ENCODE results near the gene NAALADL2. TPM values are rescaled to one million over a fixed set of nuclear protein-coding genes. Genes with fewer than 3 reads are reported as not detected.
"Not testable (repeated sequence)": the region's sequence is repeated elsewhere in the genome, so short reads cannot be mapped to it uniquely, and the experiment has no call there.

Gene NAALADL2
- total RNA-seq, 1 donor from 2014 or later = 59.2 TPM

DNA sequence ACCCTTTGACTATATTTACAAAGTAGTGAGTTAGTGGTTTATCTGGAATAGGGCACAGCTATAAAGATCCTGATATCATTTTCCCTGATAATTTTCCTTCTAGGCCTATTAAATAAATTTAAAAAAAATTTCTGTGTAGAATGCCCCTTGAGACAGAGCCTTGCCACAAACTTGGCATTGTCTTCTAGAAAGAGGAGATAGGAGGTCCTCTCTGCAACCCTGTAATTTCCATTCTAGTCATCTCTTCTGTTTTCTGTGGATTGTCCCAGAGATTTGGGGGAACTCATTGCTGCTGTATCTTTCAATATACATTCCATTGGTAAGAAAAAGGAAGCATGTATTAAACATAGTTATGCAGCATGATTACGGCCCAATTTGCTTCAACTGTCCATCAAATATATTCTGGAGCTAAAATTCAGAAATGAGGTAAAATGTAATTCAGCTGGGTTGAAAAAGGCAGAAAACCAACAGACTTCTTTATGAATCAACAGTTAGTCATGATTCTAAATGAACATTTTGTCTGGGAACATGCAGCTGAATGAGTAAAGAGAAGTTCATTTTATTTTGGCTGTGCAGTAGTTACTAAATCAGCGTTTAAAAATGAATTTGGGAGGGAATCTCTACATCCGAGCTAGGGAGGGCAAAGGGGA lies 401.1 kb downstream of the NAALADL2 start:
- DNase-seq (ENCODE audit: low spot score) = no peak

DNA sequence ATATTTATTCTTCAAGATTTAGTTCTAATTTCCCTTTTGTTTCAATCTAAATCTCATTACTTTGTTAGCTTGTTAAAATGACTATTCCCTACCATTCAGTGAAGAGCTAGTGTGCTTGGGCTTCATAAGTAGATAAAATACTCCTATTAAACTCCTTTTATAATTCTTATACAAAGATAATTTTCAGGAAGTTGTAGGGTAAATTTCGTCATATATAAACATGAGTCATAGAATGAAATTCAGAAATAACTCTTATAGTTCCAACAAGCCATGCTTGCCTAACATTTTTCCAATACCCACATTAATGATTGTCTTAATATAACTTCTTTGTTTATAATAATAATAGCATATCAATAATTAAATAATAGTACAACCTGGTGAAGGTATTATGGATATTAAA lies 407.3 kb downstream of the NAALADL2 start:
- no peak for DNase-seq (ENCODE audit: low spot score)

DNA sequence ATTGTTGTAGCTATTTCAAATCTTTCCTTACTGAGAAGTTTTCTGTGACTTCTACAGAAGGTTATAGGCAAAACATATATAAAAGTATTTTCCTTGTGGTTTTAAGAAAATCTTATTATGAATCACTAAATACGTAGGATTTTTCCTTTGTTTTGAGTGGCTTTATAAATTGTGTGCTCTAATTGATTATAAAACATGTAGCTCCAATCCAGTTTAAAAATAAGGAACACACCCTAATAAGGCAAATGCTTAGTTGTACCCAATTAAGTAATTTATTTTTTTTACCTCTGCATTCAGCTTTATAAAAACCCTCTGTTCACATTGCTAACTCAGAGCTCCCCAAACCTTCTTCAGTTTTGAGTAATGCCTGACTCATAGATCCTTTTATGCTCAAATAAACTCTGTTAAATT lies 408.0 kb downstream of the NAALADL2 start:
- DNase-seq (ENCODE audit: low spot score) = no peak

DNA sequence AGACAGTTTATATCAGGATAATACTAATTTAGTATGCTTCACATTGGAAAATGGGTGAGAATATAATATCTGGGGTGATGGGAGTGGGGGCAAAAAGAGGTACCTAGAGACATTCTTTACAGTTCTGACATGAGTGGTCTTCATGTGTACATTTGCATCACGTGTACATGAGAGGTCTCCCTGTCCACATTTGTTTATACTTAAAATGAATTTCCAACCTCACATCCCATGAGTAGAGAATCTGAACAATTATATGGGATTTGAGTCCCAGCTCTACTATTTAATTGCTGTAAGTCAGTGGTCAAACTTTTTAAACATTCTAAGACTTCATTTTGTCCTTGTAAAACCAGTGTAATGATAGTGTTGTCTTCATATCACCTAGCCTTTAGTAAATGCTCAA lies 408.4 kb downstream of the NAALADL2 start:
- DNase-seq (ENCODE audit: low spot score) = no peak

DNA sequence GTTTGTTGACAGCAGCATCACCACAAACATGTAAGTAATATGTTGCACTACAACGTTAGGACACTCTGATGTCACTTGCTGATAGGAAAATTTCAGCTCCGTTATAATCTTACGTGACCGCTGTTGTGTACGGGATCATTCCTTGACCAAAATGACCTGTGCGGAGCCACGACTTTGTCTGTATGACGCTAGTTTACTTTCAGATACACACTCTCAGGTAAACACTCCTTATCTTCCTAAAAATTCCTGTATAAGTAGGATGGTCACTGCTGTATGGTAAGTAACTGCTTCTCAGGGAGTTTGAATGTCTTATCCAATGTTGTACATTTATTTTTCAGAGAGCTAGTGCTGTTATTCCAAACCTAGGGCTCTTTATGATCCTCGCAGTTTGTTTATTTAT lies 410.3 kb downstream of the NAALADL2 start:
- DNase-seq (ENCODE audit: low spot score) = no peak

DNA sequence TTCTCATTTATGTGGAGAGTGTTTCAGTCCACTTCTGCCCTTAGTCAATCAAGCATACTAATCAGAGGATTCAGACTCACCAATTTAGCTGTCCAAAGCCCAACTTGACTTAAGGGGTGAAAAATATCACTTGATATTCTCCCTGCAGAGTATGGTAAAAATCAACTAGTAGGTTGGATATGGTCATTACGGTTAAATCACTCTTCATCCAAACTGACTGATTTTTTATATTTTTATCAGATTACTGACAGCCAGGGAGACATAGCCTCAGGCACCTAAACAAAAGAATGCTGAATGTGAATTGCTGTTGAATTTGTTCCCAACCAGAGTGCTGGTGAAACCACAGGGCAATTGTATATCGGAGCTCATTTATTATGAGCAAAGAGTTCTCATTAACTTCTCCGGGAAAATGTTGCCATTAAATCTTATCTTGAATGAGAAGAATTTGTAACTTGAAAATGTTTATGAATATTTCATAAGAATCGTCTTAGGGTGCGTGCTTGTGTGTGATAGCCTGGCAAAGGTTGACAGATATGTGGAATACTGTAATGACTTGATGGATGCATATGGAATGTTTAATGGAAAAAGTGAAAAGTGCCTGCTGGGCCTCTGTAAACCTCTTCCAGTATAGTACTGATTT lies 411.2 kb downstream of the NAALADL2 start:
- no peak for DNase-seq (ENCODE audit: low spot score)

DNA sequence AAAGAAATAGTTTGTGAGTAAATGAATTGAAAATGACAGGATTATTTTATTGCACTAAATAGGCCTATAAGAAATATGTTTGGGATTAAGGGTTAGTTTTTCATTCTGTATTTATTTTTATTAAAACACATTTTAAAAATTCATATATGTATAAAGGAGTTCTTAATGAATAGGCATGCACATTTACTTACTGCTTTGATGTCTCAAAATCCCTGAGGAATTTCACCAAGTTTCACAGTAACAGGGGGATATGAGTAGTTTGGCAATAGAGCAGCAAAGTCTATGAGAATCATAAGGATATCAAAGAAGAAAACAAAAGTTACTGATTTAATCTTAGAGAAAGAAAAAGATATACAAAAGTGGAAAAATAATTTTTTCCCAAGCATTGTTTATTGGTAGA lies 411.7 kb downstream of the NAALADL2 start:
- no peak for DNase-seq (ENCODE audit: low spot score)

DNA sequence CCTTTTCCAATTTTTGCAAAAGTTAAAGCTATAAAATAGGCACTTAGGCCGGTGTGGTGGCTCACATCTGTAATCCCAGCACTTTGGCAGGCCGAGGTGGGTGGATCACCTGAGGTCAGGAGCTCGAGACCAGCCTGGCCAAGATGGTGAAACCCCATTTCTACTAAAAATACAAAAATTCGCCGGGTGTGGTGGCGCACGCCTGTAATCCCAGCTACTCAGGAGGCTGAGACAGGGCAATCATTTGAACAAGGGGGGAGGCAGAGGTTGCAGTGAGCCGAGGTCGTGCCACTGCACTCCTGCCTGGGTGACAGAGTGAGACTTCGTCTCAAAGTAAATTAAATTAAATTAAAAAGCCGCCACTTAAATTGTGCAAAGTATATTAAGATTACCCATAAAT lies 412.3 kb downstream of the NAALADL2 start:
- not testable (repeated sequence) for DNase-seq (ENCODE audit: low spot score)

DNA sequence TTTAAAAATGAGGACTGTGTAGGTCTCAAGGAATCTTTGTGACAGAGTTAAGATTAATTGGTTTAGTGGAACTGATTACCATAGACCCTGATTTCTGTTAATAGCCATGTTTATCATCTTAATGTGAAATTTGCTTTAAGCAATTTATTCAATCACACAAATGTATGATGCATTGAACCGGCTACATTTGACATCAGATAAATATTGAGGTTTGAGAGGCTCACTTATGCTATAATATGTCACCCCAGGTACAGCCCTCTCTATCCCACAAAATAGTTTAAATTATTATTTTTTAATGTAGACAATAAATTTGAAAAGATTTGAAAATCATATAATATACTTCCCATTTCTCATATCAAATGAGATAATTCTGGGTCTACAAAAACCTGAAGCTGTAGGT lies 413.3 kb downstream of the NAALADL2 start:
- DNase-seq (ENCODE audit: low spot score) = no peak

DNA sequence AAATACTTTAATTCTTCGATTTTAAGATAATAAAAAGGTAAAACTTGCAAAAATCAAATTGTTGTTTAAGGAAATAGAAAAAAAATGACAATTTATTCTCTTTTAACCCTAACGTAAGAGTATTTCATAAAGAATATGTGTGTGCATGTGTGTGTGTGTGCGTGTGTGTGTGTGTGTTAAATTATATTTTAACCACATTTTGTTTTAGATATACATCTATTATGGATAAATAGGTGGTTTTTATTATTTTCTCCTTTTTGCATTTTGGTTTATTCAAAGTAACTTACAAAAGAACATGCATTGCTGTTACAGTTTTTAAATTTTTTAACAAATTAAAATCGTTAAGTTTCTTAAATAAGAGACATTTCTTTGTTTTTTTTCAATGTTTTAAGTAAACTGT lies 414.4 kb downstream of the NAALADL2 start:
- no peak for DNase-seq (ENCODE audit: low spot score)

DNA sequence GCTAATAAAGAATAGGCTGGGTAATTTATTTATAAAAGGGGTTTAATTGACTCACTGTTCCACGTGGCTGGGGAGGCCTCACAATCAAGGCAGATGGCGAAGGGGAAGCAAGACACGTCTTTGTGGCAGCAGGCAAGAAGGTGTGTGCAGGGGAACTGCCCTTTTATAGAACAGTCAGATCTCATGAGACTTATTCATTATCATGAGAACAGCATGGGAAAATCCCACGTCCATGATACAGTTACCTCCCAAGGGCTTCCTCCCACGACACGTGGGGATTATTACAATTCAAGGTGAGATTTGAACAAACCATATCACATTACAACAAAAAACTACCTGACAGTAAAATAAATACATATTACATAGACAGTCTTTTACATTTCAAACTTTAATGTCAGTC lies 414.9 kb downstream of the NAALADL2 start:
- no peak for DNase-seq (ENCODE audit: low spot score)

DNA sequence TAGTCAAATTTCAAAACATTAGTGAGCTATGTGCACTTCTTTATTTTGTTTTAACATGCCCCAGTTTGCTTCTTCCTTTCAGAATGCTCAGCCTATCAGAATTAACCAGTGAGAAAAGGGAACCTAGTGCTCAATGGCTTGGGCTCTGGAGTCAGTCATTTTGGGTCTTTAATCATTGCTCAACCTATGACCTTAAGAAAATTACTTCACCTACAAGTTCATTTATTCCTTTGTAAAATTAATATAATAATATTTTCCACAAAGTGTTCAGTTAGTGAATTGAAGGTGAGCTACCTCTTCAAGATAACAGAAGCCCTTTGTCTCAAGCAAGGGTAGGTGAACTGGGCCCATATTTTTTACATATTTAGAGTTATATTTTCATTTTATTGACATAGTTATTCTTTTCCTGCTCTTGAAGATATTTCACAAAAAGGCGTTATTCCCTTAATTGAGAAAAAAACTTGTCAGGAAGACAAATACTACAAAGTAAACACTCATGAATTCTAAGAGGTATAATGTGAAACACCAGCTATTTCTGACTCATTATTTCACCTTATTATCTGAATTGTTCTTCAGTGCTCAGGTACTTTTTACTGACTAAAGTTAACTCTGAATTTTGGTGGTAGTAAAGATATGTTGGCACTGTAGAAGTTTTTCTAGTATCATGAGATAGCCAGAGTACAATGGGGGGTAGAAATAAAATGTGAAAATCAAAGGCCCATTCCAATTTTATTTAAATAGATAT lies 415.5 kb downstream of the NAALADL2 start:
- no peak for DNase-seq (ENCODE audit: low spot score)

DNA sequence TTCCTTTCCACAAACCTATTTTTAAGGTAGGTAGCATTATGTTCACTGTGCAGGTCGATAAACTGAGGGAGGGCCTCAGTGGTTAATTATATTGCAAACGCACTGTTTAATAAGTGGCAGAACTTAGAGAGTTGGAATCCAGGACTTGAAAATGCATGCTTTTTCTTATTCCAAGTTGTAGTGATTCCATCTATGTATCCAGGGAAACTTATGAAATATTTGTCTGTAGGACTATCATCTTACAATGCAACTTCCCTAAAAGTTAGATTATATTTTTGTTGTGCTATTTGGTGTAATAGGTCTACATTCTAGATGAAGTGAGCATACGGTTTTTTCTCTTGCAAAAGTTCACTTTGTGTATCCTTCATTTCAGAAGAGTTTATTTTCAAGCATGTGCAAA lies 419.5 kb downstream of the NAALADL2 start:
- no peak for DNase-seq (ENCODE audit: low spot score)

DNA sequence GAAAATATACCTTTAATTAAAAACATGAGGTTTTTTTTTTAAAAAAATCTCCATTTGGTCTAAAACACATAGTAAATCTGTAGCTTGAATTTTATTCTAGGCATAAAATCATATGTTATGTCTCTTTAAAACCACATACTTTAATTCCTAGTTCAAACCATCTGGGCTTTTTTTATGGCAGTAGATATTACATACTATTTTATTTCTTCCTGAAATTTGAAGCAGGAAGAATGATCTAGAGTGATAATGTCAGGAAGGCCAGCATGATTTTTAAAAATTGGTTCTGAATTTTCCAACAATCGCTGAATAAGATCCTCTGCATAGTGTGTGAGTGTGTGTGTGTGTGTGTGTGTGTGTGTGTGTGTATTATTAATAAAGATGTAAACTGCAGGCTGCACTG lies 420.3 kb downstream of the NAALADL2 start:
- DNase-seq (ENCODE audit: low spot score) = no peak

DNA sequence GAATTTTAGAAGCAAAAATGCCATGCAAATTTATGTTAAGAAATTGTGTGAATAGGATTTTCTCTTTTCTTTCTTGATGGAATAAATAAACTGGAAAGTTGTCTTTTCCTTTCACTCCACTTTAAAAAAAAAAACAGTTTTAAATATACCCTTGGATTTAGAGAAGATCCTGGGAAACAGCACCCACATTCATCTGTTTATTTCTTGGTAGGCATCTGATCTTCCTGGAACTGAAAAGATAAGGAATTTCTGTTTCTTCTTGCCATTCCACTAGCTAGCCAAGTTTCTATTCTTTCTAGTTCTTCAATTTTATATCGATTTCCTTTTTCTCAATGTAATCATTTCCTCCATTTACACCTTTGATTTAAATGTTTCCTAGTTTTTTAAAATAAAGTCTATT lies 420.8 kb downstream of the NAALADL2 start:
- no peak for DNase-seq (ENCODE audit: low spot score)

DNA sequence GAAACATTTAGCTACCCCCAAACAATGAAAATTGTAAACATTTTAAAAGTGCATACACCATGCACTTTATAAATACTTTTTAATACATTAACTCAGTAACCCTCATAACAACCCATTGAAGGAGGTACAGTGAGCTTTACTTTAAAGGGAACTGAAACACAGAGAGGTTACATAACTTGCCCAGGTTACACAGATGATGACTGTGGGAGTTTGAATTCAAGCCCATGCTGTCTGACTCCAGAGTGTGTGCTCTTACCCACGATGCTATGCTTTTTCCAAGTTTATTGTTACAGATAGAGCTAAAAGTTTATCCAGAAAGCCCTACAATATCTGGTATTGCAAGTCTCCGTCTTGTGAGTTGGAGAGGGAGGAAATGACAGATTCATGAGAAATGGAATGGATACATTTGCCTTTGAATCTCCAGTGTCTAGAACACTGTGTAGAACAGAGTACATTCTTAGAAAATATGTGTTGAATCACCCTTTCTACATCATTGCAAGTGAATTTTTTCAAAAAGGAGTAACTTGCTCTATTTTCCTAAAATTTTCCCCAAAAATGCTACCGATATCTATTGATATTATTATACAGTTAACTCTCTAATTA lies 428.3 kb downstream of the NAALADL2 start:
- DNase-seq (ENCODE audit: low spot score) = no peak

DNA sequence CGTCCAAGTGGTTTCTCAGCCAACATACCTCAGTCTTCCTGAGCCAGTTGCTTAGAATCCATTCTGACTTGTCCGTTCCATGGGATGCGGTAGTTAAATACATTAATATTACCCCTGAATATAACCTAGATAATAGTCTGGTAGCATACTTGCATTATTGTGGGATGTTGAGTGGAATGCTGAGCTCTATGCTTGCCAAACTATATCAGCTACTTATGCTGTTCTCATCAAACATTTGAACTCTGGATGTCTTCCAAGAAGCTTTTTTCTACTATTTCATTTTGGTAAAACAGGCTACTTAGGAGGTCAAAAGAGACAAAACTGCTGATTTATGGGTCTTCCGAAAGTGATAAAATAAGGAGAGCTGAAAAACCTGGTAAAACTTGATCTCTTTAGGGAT lies 429.5 kb downstream of the NAALADL2 start:
- no peak for DNase-seq (ENCODE audit: low spot score)

DNA sequence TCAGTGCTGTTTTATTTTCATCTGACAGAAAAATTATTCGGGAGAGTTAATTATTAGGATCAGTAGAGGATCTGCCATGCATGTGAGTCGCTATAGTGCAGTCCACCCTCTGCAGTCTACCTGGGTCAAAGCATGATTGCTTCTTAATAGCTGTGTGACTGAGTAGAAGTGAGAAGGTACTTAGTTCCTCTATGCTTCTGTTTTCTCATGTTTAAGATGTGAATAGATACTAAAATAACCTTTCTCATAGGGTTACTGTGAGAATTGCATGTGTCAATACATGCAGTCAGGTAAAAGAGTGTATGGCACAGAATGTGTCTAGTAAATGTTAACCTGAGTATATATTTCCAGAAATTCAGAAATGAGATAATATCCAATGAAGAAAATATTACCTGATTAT lies 435.7 kb downstream of the NAALADL2 start:
- no peak for DNase-seq (ENCODE audit: low spot score)

DNA sequence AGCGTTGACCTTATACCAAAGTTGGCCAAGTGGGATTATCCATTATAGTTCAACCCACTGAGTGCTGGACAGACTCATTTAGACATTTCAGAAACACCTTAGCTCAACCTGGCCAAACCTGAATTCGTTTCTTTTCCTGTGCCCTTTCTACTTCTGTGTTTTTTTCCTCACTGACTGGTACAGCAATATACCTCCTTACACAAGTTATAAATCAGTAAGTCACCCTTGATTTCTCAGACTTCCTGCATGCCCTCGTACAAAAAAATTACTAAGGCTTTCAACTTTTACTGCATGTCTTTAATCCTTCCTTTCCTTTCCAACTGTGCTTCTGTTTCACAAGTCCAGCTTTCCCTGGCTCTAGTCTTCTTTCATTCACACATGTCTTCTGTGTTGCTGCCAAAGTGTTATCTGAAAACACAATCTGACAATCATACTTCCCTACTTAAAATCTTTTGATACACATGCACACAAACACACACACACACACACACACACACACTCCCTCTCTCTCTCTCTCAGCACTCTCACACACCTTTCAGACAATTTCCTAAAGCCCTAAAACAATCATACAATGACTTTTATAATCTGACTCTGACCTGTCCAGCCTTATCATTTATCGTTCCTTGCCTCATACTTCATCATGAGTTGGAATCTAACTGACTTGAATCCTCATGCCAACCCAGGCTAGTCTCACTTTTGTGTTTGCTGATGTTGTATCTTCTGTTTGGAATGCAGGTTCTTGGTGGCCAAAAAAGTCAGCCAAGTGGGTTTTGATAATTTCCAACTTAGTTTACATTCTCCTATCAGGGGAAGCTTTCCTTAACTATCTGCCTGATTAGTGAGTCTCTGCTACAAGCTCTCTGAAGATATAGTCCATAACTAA lies 436.4 kb downstream of the NAALADL2 start:
- no peak for DNase-seq (ENCODE audit: low spot score)

DNA sequence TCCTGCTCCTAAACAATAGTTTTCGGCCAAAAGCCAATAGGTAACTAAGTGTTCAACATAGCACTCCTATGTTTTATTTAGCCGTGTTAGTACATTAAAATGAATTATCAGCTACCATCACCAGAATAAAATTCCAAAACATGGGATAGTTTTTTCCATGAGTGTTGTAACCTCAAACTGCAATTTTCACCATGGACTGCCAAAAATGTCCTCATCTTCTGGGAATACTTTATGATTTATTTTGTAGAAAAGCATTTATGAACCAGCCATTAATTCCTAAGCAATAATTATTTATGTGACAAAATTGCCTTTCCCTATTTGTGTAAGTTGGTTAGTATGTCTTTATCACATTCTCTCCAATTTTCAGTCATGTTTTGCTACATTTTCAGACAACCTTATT lies 438.1 kb downstream of the NAALADL2 start:
- no peak for DNase-seq (ENCODE audit: low spot score)

DNA sequence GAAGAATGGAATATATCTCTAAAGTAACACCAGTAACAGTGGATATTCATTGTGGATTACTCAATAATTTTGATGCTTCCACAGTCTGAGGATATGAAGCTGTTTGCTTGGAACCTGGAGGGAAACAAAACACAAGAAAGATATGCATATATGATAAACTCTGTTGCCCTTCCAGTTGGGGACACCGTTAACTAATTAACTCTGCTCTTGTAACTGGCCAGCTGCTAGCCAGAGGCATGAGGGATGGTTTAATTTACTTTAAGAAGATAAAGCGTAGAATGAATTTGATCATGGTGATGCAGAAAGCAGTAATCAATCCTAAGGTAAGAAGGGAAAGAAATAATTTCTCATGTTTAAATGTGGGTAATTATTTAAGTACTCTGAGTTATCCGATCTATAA lies 442.6 kb downstream of the NAALADL2 start:
- no peak for DNase-seq (ENCODE audit: low spot score)

DNA sequence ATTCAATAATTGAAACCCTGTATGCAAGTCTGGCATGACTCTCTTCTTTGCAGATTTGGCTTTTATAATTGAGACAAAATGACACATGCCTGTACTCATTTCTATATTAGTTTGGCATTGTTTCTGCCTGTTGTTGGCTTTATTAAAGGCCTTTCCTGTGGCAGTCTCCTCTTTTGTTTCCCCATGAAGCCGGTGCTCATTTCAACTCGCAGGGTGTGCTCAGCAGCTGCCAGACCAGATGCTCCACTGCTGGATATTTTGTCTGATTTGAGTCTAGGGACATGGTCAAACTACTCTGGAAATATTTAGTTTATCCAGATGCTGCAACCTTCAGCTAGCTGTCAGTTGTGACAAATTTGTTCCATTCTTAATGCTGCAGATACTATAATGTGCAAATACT lies 445.3 kb downstream of the NAALADL2 start:
- DNase-seq (ENCODE audit: low spot score) = no peak
